Vagina (tissue), 2 donors: ENCODE data around the gene IL16.

Experiments
- POLR2A ChIP-seq, 2 donors: fragments of 450-650 bp; IDR thresholded peaks; one replicate each; pipeline ENCODE4 v1.6.1; 2017; ENCODE audit warnings: antibody characterized with exemption in 2 of 2, mild to moderate bottlenecking in 2 of 2, moderate library complexity in 2 of 2
- TF ChIP-seq, protein P1 (sequence below), 3 experiments: fragments of 450-650 bp in 2 of 3; fragments of 200-600 bp in 1 of 3; sonication (generic) in 1 of 3; IDR thresholded peaks; one replicate each; pipeline ENCODE4 v1.5.1; 2017 to 2019; ENCODE audit warnings: antibody characterized with exemption in 3 of 3, mild to moderate bottlenecking in 2 of 3, moderate library complexity in 2 of 3

DNA sequence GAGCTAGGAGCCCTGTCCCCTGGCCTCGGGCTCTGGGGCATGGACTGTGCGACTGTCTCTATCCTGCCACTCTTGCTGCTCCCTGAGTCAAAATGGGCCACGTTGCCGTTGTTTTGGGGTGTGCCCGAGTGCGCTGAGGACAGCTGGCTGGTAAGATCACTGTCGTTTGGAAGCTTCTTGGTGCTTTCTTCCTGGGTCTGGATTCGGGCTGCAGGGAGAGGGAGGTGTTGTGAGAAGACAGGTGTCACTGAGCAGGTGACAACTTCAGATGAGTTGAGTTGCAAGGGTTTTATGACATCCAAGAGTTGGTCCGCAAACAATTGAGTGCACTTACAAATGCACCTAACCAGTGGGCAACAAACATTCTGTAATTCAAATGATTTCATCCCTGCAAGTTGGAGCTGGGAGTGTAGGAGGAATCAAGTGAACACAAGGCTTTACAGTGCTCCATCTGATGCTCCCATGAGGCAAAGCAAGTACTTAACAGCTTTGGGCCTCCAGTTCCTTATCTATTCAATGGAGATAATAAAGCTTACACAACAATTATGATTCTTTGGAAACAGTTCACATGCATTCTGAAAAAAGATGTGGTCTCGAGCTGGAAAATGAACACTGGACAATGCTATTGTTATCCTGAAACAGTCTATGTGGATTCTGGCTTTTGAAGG is 138.2 kb downstream of the IL16 start:
- TF ChIP-seq, protein P1, sequence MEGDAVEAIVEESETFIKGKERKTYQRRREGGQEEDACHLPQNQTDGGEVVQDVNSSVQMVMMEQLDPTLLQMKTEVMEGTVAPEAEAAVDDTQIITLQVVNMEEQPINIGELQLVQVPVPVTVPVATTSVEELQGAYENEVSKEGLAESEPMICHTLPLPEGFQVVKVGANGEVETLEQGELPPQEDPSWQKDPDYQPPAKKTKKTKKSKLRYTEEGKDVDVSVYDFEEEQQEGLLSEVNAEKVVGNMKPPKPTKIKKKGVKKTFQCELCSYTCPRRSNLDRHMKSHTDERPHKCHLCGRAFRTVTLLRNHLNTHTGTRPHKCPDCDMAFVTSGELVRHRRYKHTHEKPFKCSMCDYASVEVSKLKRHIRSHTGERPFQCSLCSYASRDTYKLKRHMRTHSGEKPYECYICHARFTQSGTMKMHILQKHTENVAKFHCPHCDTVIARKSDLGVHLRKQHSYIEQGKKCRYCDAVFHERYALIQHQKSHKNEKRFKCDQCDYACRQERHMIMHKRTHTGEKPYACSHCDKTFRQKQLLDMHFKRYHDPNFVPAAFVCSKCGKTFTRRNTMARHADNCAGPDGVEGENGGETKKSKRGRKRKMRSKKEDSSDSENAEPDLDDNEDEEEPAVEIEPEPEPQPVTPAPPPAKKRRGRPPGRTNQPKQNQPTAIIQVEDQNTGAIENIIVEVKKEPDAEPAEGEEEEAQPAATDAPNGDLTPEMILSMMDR (IDR thresholded peaks at IDR 0.05): no peak
- TF ChIP-seq POLR2A (IDR thresholded peaks at IDR 0.05): no peak
